Fibroblast of skin of right biceps (primary cell): Measurements from ENCODE around the gene PLCH2.
A peak's percentile ranks its signal among the peaks of the same experiment; 100 is the strongest.
"Not testable (repeated sequence)": the region's sequence is repeated elsewhere in the genome, so short reads cannot be mapped to it uniquely, and the experiment has no call there.

Source experiments
- DNase-seq: peaks from one replicate; pipeline ENCODE4 v3.0.0-alpha.2; 2013

PLCH2 gene

GRCh38 chr1:2547210-2548067 lies 71.3 kb downstream of the PLCH2 start:
- no peak for DNase-seq

- peak; percentile 54 for DNase-seq
Observed at GRCh38 chr1:2548068-2548589, 72.0 kb downstream of the PLCH2 start.

- DNase-seq: not testable (repeated sequence)
Observed at GRCh38 chr1:2549367-2550029, 73.4 kb downstream of the PLCH2 start.

- DNase-seq: not testable (repeated sequence)
Observed at GRCh38 chr1:2550309-2550861, 74.3 kb downstream of the PLCH2 start.

GRCh38 chr1:2551544-2551943 lies 75.5 kb downstream of the PLCH2 start:
- DNase-seq: not testable (repeated sequence)

GRCh38 chr1:2552189-2552588 lies 76.1 kb downstream of the PLCH2 start:
- DNase-seq: no peak

- DNase-seq: not testable (repeated sequence)
Observed at GRCh38 chr1:2553076-2553475, 77.0 kb downstream of the PLCH2 start.

GRCh38 chr1:2553871-2554620 lies 78.0 kb downstream of the PLCH2 start:
- DNase-seq: no peak

- DNase-seq: no peak
Observed at GRCh38 chr1:2554621-2555387, 78.7 kb downstream of the PLCH2 start.
